HEK293 (cell line): Measurements from ENCODE around the gene GSTP1.

Experiments
- CTCF ChIA-PET: fragments of 350-600 bp; formaldehyde crosslinking; extraction: SDS; loops from one replicate; lab custom pipeline; 2021; ENCODE audit warnings: antibody characterized with exemption; lab: Yijun Ruan, JAX
- POLR2A ChIA-PET: fragments of 300-600 bp; formaldehyde crosslinking; extraction: SDS; loops from one replicate; lab custom pipeline; 2020; ENCODE audit warnings: antibody characterized with exemption, inconsistent platforms; lab: Yijun Ruan, JAX
- H3K27ac ChIP-seq: fragments of 200-500 bp; sonication (Bioruptor generic); 2 replicates; pipeline ENCODE4 v1.5.1; 2014; ENCODE audit warnings: low read depth, low read length, control low read depth, inconsistent platforms; ENCODE audit errors: extremely low read depth
- H3K36me3 ChIP-seq, 2 experiments: fragments of 200-500 bp in 1 of 2; sonication (Bioruptor generic) in 1 of 2; 1 replicate in 1 of 2; 2 replicates in 1 of 2; pipeline ENCODE4 v1.5.1; 2014 to 2017; ENCODE audit warnings: inconsistent platforms in 2 of 2, low read length in 2 of 2; ENCODE audit not compliant: control insufficient read depth in 2 of 2, insufficient read depth in 1 of 2
- H3K4me1 ChIP-seq: fragments of 200-500 bp; sonication (Bioruptor generic); 2 replicates; pipeline ENCODE4 v1.5.1; 2014; ENCODE audit warnings: mild to moderate bottlenecking, low read length, inconsistent platforms; ENCODE audit not compliant: control insufficient read depth, insufficient read depth
- H3K4me3 ChIP-seq: 2 replicates; pipeline ENCODE4 v1.5.1; 2011; ENCODE audit warnings: low read depth, mild to moderate bottlenecking, control low read depth, low read length, moderate library complexity
- H3K9me3 ChIP-seq: fragments of 200-500 bp; sonication (Bioruptor generic); 2 replicates; pipeline ENCODE4 v1.5.1; 2014; ENCODE audit warnings: low read depth, low read length, inconsistent platforms; ENCODE audit not compliant: control insufficient read depth, insufficient read depth
- GFI1B ChIP-seq: fragments of 450-650 bp; formaldehyde crosslinking; IDR thresholded peaks from 2 replicates; pipeline ENCODE4 v1.5.1; 2016; ENCODE audit warnings: missing biosample characterization, missing genetic modification characterization
- HOXC10 ChIP-seq: sonication (generic); formaldehyde crosslinking; IDR thresholded peaks from 2 replicates; pipeline ENCODE4 v1.8.1; 2023; ENCODE audit warnings: mild to moderate bottlenecking, missing genetic modification reagents
- SETDB1 ChIP-seq: IDR thresholded peaks from one replicate; pipeline ENCODE4 v1.6.1; 2017; ENCODE audit warnings: mild to moderate bottlenecking, low read length, moderate library complexity, mixed read lengths; ENCODE audit not compliant: insufficient read length
- WT1 ChIP-seq: fragments of 450-650 bp; formaldehyde crosslinking; IDR thresholded peaks from 2 replicates; pipeline ENCODE4 v1.5.1; 2016; ENCODE audit warnings: missing biosample characterization, missing genetic modification characterization
- ZBTB21 ChIP-seq: fragments of 450-650 bp; formaldehyde crosslinking; IDR thresholded peaks from 2 replicates; pipeline ENCODE4 v1.5.1; 2017; ENCODE audit warnings: missing biosample characterization, missing genetic modification characterization
- ZBTB8A ChIP-seq: fragments of 450-650 bp; formaldehyde crosslinking; IDR thresholded peaks from 2 replicates; pipeline ENCODE4 v1.5.1; 2016; ENCODE audit warnings: missing biosample characterization, missing genetic modification characterization
- ZFHX2 ChIP-seq: fragments of 450-650 bp; formaldehyde crosslinking; conservative IDR thresholded peaks from 2 replicates; pipeline ENCODE4 v1.5.1; 2016; ENCODE audit warnings: missing biosample characterization, missing genetic modification characterization
- ZFP3 ChIP-seq: fragments of 450-650 bp; formaldehyde crosslinking; IDR thresholded peaks from 2 replicates; pipeline ENCODE4 v1.5.1; 2016; ENCODE audit warnings: low read depth, missing biosample characterization, missing genetic modification characterization
- ZFP41 ChIP-seq: fragments of 450-650 bp; formaldehyde crosslinking; IDR thresholded peaks from 2 replicates; pipeline ENCODE4 v1.5.1; 2016; ENCODE audit warnings: missing biosample characterization, missing genetic modification characterization, borderline replicate concordance
- ZNF10 ChIP-seq: fragments of 450-650 bp; formaldehyde crosslinking; IDR thresholded peaks from 2 replicates; pipeline ENCODE4 v1.5.1; 2017; ENCODE audit warnings: missing biosample characterization, missing genetic modification characterization
- ZNF133 ChIP-seq: fragments of 450-650 bp; formaldehyde crosslinking; IDR thresholded peaks from 2 replicates; pipeline ENCODE4 v1.5.1; 2016; ENCODE audit warnings: missing biosample characterization, missing genetic modification characterization
- ZNF155 ChIP-seq: fragments of 450-650 bp; formaldehyde crosslinking; IDR thresholded peaks from 2 replicates; pipeline ENCODE4 v1.5.1; 2016; ENCODE audit warnings: missing biosample characterization, missing genetic modification characterization
- ZNF184 ChIP-seq: fragments of 450-650 bp; IDR thresholded peaks from 2 replicates; pipeline ENCODE4 v1.5.1; 2018; ENCODE audit warnings: missing biosample characterization, mild to moderate bottlenecking, missing genetic modification characterization
- ZNF354C ChIP-seq: fragments of 450-650 bp; formaldehyde crosslinking; IDR thresholded peaks from 2 replicates; pipeline ENCODE4 v1.5.1; 2016; ENCODE audit warnings: missing biosample characterization, missing genetic modification characterization, low read depth, borderline replicate concordance
- ZNF391 ChIP-seq: fragments of 450-650 bp; formaldehyde crosslinking; IDR thresholded peaks from 2 replicates; pipeline ENCODE4 v1.5.1; 2016; ENCODE audit warnings: low read depth, missing biosample characterization, missing genetic modification characterization, borderline replicate concordance
- ZNF548 ChIP-seq: fragments of 450-650 bp; formaldehyde crosslinking; IDR thresholded peaks from 2 replicates; pipeline ENCODE4 v1.5.1; 2016; ENCODE audit warnings: missing biosample characterization, missing genetic modification characterization
- ZNF549 ChIP-seq: fragments of 450-650 bp; IDR thresholded peaks from 2 replicates; pipeline ENCODE4 v1.5.1; 2018; ENCODE audit warnings: missing biosample characterization, missing genetic modification characterization, mild to moderate bottlenecking, inconsistent platforms, moderate library complexity
- ZNF571 ChIP-seq: fragments of 450-650 bp; formaldehyde crosslinking; IDR thresholded peaks from 2 replicates; pipeline ENCODE4 v1.5.0; 2017; ENCODE audit warnings: missing biosample characterization, missing genetic modification characterization
- ZNF624 ChIP-seq: fragments of 450-650 bp; formaldehyde crosslinking; IDR thresholded peaks from 2 replicates; pipeline ENCODE4 v1.5.1; 2017; ENCODE audit warnings: missing biosample characterization, missing genetic modification characterization
- ZNF626 ChIP-seq: fragments of 450-650 bp; sonication (Bioruptor Pico); formaldehyde crosslinking; IDR thresholded peaks from 2 replicates; pipeline ENCODE4 v1.5.1; 2018; ENCODE audit warnings: missing biosample characterization, missing genetic modification characterization, inconsistent platforms
- ZNF677 ChIP-seq: fragments of 450-650 bp; IDR thresholded peaks from 2 replicates; pipeline ENCODE4 v1.5.0; 2018; ENCODE audit warnings: missing biosample characterization, mild to moderate bottlenecking, missing genetic modification characterization, moderate library complexity
- TF ChIP-seq, protein P1 (sequence below): fragments of 450-650 bp; formaldehyde crosslinking; conservative IDR thresholded peaks from 2 replicates; pipeline ENCODE4 v1.5.1; 2016; ENCODE audit warnings: low read depth, missing biosample characterization, missing genetic modification characterization
- TF ChIP-seq, protein P2 (sequence below): fragments of 450-650 bp; formaldehyde crosslinking; IDR thresholded peaks from 2 replicates; pipeline ENCODE4 v1.5.1; 2016; ENCODE audit warnings: missing biosample characterization, missing genetic modification characterization

Gene GSTP1

GRCh38 chr11:67534070-67534679 lies 49.4 kb upstream of the GSTP1 start (continued):
- TF ChIP-seq, protein P1, sequence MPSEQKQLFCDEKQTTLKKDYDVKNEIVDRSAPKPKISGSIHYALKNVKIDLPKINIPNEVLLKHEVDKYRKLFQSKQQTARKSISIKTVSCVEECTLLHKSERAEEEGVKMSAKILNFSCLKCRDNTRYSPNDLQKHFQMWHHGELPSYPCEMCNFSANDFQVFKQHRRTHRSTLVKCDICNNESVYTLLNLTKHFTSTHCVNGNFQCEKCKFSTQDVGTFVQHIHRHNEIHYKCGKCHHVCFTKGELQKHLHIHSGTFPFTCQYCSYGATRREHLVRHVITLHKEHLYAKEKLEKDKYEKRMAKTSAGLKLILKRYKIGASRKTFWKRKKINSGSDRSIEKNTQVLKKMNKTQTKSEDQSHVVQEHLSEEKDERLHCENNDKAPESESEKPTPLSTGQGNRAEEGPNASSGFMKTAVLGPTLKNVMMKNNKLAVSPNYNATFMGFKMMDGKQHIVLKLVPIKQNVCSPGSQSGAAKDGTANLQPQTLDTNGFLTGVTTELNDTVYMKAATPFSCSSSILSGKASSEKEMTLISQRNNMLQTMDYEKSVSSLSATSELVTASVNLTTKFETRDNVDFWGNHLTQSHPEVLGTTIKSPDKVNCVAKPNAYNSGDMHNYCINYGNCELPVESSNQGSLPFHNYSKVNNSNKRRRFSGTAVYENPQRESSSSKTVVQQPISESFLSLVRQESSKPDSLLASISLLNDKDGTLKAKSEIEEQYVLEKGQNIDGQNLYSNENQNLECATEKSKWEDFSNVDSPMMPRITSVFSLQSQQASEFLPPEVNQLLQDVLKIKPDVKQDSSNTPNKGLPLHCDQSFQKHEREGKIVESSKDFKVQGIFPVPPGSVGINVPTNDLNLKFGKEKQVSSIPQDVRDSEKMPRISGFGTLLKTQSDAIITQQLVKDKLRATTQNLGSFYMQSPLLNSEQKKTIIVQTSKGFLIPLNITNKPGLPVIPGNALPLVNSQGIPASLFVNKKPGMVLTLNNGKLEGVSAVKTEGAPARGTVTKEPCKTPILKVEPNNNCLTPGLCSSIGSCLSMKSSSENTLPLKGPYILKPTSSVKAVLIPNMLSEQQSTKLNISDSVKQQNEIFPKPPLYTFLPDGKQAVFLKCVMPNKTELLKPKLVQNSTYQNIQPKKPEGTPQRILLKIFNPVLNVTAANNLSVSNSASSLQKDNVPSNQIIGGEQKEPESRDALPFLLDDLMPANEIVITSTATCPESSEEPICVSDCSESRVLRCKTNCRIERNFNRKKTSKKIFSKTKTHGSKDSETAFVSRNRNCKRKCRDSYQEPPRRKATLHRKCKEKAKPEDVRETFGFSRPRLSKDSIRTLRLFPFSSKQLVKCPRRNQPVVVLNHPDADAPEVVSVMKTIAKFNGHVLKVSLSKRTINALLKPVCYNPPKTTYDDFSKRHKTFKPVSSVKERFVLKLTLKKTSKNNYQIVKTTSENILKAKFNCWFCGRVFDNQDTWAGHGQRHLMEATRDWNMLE (tag by site-specific recombination): peak; percentile 54; the same call in 1 of the 2 replicates
- peak; percentile 100 for TF ChIP-seq SETDB1
- no peak for TF ChIP-seq ZNF10 (tag by site-specific recombination)
- TF ChIP-seq ZNF624 (tag by site-specific recombination): no peak
- TF ChIP-seq ZNF571: no peak
- peak; percentile 42; the same call in 1 of the 2 replicates for TF ChIP-seq ZNF549 (tag by site-specific recombination)
- TF ChIP-seq ZNF155 (tag by site-specific recombination): no peak
- TF ChIP-seq ZNF626: 0 out of 2 replicates have a peak, but pooled peaks have one; percentile 72
- TF ChIP-seq, protein P2, sequence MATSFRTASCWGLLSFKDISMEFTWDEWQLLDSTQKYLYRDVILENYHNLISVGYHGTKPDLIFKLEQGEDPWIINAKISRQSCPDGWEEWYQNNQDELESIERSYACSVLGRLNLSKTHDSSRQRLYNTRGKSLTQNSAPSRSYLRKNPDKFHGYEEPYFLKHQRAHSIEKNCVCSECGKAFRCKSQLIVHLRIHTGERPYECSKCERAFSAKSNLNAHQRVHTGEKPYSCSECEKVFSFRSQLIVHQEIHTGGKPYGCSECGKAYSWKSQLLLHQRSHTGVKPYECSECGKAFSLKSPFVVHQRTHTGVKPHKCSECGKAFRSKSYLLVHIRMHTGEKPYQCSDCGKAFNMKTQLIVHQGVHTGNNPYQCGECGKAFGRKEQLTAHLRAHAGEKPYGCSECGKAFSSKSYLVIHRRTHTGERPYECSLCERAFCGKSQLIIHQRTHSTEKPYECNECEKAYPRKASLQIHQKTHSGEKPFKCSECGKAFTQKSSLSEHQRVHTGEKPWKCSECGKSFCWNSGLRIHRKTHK (tag by site-specific recombination): 0 out of 2 replicates have a peak, but pooled peaks have one; percentile 29
- no peak for TF ChIP-seq ZFP41 (tag by site-specific recombination)
- peak; percentile 28; the same call in 1 of the 2 replicates for TF ChIP-seq ZNF133 (tag by site-specific recombination)
- TF ChIP-seq, all 188 proteins: peak for 11

DNA sequence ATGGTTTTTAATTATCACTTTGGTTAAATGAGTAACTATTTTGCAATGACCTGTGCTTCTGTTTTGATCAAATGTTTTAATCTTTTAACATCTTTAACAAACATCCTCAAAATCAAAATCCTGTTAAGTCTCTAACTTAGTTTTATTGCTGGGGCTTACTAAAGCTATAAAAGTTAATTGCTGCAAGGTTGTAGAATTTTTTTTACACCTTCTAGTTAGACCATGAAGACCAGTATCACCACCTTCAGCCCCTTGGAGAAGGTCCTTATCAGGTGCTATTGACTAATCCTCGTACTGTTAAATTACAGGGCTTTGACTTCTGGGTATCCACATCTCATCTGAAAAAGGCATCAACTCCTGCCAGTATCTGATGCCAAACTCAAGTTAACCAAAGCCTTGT lies 48.1 kb upstream of the GSTP1 start:
- ChIA-PET CTCF (no interaction called here), POLR2A (no interaction called here)
- TF ChIP-seq ZNF677 (tag by site-specific recombination) (no peak), ZFHX2 (tag by site-specific recombination) (no peak), GFI1B (tag by site-specific recombination) (no peak), ZBTB21 (tag by site-specific recombination) (no peak), ZNF548 (tag by site-specific recombination) (no peak), WT1 (no peak), HOXC10 (no peak), ZNF391 (tag by site-specific recombination) (no peak), ZBTB8A (tag by site-specific recombination) (no peak), ZNF184 (tag by site-specific recombination) (no peak), ZFP3 (tag by site-specific recombination) (no peak), ZNF354C (tag by site-specific recombination) (no peak)
- H3K4me1 ChIP-seq: no peaks in the 10 kb centered on the region
- no peak overlapping the region for H3K27ac ChIP-seq
- no peak overlapping the region for H3K4me3 ChIP-seq
- H3K9me3 ChIP-seq: no peaks in the 10 kb centered on the region
- H3K36me3 ChIP-seq: no peaks in the 10 kb centered on the region
